Activated CD8-positive, alpha-beta memory T cell treated with anti-CD3 and anti-CD28 coated beads for 24 hours (primary cell): ENCODE measurements around the gene BOLA2B.
"Not testable (repeated sequence)": the region's sequence is repeated elsewhere in the genome, so short reads cannot be mapped to it uniquely, and the experiment has no call there.

Experiments used
- DNase-seq: peaks from one replicate; pipeline ENCODE4 v3.0.0-alpha.2; 2020

The BOLA2B gene

DNA sequence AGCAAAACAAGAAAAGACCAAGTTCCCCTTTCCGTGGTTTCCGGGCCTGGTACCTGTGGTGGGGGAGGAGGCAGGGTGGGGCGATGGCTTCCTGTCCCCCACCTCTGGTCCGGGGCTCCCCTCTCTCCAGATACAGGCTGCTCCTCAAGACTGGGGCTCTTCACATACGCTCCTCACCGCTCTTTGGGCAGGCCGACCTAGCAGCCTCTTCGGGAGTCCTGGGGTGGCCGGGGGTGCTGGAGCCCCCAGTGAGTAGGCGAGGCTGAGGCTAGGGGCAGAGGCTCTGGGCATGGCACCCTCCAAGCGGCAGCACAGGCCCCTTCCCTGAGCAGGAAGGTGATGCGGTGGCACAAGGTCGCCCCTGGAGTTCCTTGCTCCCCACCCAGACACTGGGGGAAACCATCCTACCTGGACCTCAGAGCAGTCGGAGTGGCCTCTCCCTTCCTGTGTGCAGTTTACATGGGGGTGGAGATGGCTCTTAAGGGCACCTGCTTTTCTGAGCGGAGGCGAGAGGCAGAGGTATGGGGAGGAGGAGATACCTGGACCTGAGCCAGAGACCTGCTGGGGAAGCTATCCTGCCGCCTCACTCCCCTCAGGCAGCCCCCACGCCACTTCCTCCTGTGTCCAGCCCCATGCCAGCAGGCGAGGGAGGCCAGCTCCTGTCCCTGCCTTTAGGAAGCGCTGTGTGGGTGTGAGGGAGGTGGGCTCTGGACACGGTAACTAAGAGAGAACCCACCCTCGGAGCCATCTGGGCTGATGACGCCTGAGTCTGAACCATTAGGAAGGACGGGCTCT lies 9.2 kb downstream of the BOLA2B start:
- DNase-seq: peak; percentile 89

DNA sequence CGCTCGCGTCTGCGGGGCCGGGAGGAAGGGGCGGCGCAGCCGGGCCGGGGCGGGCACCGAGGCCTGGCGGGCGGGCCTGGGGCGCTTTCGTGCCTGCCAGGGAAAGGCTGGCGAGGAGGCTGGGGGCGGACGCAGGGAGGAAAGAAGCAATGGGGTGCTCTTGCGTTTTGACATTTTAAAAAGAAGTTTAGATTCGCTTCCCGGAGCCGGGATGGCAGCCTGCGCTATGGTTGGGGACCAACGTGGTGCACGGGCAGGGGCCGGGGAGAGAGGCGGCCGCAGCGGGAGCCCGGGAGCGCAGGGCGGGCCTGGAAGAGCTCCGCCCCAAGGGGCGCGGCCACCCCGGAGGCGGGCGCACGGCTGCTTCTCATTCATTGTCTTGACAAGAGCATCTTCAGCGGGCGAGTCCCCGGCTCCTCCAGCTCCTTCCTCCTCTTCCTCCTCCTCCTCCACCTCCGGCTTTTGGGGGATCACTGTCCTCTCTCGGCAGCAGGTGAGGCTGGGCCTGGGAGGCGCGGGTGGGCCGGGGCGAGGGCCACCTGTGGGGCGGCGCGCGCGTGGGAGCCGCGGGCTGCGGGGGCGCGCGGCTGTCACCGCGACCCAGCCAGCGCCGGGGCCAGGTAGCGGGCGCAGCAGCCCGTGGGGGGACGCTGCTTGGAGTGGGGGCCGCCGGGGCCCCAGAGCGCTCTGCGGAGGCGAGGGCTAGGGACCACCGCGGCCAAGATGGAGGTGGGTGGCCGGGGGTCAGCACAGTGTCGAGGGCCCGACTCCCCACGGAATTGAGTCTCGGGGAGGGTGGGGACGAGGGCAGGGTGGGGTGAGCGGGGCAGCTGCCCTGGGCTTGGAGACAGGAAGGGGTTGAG lies 10.0 kb downstream of the BOLA2B start, which contains the start of gene CORO1A:
TSS of gene CORO1A (plus strand) at position 370 of the 863 bp plus-strand sequence. CDS start 1,608 bp downstream, outside the sequence.
- DNase-seq: peak; percentile 95

DNA sequence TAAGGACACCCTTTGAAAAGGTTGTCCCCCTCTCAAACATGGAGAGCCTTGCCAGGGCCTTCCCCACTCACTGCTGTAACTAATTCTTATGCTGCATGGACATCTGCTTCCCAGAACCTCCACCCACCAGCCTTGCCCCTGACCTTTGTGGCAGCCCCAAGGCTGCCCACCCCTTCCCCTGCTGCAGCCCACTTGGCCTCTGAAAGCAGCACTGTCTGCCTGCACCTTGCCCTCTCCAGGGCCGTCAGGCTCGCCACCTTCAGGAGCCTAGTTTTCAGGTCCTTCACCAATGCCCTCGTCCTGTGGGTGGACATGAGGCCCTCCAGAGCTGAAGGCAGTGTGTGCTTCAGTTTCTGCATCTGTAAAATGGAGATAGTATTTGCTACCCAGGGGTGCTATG lies 12.7 kb downstream of the BOLA2B start:
- DNase-seq: no peak

DNA sequence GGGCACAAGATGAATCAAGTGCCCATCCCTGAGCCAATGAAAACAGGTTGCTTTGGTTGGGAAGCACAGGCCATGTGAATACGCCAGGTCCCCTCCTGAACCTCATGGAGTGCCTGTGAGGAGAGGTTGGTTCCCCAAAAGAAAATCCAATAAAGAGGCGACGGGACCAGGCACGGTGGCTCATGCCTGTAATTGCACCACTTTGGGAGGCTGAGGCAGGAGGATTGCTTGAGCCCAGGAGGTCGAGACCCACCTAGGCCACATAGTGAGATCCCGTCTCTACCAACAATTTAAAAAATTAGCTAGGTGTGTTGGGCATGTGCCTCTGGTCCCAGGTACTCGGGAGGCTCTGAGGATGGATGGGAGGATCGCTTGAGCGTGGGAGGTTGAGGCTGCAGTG lies 13.5 kb downstream of the BOLA2B start:
- DNase-seq: no peak

DNA sequence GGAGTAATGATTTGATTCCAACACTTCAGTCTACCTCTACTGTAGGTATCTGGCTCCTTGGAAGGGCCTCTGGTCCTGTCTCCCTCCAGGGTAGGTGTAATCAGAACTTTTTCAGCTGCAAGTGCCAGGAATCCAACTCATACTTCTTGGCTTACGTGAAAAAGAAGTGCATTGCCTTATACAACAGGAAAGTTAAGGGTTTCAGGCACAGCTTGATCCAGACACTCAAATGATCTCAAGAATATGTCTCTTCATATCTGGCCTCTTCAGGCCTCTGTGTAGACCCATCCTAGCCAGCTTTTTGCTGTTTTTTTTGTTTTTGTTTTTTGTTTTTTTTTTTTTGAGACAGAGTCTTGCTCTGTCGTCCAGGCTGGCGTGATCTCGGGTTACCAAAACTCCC lies 14.3 kb downstream of the BOLA2B start:
- DNase-seq: no peak

DNA sequence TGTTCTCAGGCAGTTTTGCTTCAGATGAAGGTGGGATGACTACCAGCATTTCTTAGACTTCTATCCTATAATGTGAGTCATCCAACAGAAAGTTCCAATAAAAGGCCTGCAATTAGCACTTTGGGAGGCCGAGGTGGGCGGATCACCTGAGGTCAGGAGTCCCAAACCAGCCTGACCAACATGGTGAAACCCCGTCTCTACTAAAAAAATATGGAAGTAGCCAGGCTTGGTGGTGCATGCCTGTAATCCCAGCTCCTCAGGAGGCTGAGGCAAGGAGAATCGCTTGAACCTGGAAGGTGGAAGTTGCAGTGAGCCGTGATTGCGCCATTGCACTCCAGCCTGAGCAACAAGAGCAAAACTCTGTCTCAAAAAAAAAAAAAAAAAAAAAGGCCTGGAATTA lies 16.6 kb downstream of the BOLA2B start:
- DNase-seq: not testable (repeated sequence)

DNA sequence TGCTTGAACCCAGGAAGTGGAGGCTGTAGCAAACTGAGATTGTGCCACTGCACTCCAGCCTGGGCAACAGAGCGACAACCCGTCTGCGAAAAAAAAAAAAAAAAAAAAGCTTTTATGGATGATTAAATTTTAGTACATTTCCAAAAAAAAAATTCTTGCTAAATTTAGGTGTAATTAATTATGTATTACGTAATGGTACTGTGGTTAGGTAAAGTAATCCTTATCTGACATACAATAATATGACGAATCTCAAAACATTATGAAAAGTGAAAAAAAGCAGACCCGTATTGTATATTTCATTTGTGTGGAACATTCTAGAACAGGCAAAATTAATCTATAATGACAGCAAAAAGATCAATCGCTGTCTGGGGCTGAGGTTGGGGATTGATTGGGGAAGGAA lies 20.4 kb downstream of the BOLA2B start:
- no peak for DNase-seq

DNA sequence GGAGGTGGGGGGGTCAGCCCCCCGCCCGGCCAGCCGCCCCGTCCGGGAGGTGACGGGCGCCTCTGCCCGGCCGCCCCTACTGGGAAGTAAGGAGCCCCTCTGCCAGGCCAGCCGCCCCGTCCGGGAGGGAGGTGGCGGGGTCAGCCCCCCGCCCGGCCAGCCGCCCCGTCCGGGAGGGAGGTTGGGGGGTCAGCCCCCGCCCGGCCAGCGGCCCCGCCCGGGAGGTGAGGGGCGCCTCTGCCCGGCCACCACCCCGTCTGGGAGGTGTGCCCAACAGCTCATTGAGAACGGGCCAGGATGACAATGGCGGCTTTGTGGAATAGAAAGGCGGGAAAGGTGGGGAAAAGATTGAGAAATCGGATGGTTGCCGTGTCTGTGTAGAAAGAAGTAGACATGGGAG lies 23.3 kb downstream of the BOLA2B start:
- DNase-seq: not testable (repeated sequence)

DNA sequence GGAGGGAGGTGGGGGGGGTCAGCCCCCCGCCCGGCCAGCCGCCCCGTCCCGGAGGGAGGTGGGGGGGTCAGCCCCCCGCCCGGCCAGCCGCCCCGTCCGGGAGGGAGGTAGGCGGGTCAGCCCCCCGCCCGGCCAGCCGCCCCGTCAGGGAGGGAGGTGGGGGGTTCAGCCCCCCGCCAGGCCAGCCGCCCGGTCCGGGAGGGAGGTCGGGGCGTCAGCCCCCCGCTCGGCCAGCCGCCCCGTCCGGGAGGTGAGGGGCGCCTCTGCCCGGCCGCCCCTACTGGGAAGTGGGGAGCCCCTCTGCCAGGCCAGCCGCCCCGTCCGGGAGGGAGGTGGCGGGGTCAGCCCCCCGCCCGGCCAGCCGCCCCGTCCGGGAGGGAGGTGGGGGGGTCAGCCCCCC lies 24.1 kb downstream of the BOLA2B start:
- not testable (repeated sequence) for DNase-seq

DNA sequence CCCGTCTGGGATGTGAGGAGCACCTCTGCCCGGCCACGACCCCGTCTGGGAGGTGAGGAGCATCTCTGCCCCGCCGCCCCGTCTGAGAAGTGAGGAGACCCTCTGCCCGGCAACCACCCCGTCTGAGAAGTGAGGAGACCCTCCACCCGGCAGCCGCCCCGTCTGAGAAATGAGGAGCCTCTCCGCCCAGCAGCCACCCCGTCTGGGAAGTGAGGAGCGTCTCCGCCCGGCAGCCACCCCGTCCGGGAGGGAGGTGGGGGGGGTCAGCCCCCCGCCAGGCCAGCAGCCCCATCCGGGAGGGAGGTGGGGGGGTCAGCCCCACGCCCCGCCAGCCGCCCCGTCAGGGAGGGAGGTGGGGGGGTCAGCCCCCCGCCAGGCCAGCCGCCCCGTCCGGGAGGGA lies 24.7 kb downstream of the BOLA2B start:
- not testable (repeated sequence) for DNase-seq

DNA sequence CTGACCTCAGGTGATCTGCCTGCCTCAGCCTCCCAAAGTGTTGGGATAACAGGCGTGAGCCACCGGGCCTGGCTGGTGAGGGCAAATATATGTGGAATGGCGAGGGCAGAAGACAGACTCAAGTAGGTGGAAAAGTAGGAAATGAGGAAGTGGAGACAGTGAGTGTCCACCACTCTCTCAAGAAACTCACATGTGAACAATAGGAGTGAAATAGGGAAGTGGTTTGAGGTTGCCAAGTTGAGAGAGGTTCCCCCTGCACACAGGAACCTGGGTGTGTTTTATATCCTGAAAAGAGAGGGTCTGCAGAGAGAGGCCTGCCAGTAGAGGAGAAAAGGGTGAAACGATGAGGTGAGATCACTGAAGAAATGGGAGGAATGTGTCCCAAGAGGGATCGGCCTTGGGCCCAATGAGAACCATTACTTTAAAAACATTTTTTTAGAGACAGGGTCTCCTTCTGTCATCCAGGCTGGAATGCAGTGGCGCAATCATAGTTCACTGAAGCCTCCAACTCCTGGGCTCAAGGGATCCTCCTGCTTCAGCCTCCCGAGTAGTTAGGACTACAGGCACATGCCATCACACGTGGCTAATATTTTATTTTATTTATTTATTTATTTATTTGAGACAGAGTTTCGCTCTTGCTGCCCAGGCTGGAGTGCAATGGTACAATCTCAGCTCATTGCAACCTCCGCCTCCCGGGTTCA lies 27.1 kb downstream of the BOLA2B start:
- DNase-seq: no peak

DNA sequence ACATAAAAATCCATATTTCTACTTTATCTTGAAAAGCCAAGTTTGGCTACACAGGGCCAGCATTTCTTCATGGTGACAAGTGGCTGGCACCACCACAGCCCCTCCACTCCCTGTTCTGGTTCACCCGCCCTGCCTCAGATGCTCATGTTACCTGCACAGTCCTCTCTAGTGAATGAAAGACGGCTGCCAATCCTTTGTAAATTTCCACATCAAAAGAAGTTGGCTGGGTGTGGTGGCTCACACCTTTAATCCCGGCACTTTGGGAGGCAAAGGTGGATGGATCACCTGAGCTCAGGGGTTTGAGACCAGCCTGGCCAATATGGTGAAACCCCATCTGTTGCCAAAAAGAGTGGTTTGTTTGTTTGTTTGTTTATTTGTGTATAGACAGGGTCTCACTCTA lies 29.9 kb downstream of the BOLA2B start:
- DNase-seq: no peak

DNA sequence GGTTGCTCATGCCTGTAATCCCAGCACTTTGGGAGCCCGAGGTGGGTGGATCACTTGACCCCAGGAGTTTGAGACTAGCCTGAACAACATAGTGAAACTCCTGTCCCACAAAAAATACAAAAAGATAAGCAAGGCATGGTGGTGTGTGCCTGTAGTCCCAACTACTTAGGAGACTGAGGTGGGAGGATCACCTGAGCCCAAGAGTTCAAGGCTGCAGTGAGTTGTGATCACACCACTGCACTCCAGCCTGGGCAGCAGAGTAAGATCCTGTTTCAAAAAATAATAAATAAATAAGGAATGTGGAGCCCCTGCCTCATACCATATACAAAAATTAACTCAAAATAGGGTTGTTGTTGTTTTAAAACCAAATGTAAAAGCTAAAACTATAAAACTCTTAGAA lies 36.3 kb downstream of the BOLA2B start:
- no peak for DNase-seq

DNA sequence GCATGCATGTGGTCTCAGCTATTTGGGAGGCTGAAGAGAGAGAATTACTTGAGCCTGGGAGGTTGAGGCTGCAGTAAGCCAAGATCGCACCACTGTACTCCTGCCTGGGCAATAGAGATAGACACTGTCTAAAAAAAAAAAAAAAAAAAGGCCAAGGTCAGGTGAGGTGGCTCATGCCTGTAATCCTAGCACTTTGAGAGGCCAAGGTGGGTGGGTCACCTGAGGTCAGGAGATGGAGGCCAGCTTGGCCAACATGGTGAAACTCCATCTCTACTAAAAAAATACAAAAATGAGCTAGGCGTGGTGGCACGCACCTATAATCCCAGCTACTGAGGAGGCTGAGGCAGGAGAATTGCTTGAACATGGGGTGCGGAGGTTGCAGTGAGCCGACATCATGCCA lies 38.3 kb downstream of the BOLA2B start:
- no peak for DNase-seq

DNA sequence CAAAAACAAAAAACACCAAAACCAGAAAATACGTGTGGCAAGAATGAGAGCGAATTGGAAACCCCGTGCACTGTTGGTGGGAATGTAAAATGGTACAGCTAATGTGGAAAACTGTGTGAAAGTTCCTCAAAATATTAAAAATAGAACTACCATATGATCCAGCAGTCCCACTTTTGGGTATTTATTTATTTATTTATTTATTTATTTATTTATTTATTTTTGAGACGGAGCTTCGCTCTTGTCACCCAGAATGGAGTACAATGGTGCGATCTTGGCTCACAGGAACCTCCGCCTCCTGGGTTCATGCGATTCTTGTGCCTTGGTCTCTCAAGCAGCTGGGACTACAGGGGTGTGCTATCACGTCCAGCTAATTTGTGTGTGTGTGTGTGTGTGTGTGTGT lies 40.9 kb downstream of the BOLA2B start:
- DNase-seq: no peak

DNA sequence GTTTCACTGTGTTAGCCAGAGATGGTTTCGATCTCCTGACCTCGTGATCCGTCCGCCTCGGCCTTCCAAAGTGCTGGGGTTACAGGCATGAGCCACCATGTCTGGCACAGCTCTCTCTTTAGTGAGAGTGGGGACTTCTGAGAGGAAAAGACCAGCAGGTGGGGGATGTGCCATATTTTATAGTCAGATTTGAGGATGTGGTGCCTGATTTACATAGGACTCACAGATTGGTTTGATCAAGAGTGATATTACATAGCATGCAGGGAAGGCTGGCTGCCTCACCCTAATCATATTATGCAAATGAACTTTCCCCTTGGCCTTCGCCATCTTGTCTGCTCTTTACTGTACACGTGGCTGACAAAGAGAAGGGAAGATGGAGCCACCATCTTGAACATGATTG lies 42.4 kb downstream of the BOLA2B start:
- DNase-seq: no peak

DNA sequence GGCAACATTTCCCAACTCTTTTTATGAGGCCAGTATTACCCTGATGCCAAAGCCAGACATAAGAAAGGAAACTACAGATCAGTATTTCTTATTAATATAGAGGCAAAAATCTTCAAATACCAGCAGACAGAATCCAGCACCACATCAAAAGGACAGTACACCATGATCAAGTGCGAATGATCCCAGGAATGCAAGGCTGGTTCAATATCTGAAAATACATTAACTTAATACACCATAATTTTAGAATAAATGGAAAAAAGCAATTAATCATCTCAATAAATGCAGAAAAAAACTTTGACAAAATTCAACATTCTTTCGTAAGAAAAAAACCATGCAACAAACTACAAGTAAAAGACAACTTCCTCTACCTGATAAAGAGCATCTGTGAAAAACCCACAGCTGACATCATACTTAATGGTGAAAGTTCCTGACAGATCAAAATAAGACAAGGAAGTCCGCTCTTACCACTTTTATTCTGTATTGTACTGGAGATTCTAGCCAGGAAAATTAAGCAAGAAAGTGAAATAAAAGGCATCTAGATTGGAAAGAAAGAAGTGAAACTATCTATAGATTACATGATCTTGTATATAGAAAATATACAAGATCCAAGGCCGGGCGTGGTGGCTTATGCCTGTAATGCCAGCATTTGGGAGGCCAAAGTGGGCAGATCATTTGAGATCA lies 44.1 kb downstream of the BOLA2B start:
- DNase-seq: no peak

DNA sequence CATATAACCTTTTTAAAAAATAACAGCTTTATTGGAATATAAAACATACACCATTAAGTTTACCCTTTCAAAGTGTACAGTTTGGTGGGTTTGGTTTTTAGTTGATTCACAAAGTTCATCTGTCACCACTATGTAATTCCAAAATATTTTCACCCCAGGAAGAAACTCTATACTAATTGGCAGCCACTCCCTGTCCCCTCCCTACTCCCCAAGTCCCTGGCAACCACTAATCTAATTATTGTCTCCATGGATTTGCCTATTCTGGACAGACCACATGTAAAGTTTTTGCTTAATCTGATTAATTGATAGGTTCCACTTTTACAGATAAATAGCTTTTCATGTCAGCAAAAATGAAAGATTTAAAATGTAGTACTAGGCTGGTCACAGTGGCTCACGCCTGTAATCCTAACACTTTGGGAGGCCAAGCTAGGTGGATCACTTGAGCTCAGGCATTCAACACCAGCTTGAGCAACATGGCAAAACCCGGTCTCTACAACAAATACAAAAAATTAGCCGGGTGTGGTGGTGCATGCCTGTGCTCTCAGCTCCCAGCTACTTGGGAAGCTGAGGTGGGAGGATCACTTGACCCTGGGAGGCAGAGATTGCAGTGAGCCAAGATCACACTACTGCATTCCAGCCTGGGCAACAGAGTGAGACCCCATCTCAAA lies 45.5 kb downstream of the BOLA2B start:
- DNase-seq: no peak

DNA sequence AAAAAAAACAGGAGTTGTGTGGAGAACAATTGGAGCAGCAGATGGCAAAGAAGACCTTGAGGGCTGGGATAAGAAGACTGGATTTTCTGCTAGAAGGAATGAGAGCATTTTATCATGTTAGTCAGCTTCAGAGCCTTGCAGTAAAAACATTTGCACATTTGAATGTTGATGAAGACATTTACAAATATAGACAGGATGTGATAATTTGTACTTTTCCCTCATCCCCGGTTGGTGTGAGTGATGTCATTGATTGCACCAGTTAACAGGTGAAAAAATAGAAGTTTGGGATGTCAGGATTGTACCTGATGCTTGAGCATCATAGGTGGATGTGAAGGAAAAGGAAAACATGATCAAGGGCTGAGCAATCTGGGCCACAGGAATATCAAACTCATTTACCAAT lies 47.8 kb downstream of the BOLA2B start:
- DNase-seq: no peak

DNA sequence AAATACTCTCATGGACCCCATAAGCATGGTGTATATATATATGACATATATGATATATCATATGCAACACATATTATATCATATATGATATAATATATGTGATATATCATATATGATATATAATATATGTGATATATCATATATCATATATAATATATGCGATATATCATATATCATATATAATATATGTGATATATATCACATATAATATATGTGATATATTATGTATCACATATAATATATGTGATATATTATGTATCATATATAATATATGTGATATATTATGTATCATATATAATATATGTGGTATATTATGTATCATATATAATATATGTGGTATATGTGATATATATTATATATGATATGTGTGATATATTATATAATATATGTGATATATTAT lies 48.5 kb downstream of the BOLA2B start:
- no peak for DNase-seq

DNA sequence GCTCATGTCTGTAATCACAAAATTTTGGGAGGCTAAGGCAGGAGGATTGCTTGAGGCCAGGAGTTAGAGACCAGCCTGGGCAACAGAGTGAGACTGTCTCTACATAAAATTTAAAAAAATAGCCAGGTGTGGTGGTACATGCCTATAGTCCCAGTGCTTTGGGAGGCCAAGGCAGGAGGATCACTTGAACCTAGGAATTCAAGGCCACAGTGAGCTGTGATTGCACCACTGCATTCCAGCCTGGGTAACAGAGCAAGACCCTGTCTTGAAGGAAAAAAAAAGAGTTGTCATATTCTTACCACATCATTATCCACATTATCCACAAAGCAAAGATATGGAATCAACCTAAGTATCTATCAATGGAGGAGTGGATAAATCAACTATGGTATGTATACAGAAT lies 49.4 kb downstream of the BOLA2B start:
- no peak for DNase-seq

DNA sequence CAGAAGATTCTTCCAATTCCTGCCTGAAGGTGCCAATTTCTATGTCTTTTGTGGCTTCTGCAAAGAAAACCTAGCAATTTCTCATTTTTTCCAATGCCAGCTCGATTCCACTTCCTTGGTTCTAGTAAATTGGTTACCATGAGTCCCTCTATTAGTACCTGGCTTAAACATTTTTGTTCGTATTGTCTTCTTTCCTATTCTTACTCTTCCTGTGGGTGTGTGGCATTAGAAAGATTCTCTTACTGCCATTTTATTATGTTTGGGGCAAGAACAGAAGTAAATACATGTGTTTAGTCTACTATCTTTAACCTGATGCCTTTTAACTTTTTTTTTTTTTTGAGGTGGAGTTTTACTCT lies 50.1 kb downstream of the BOLA2B start:
- no peak for DNase-seq
